Spleen (tissue), 7 donors: ENCODE data around the gene MRPS22.

Experiments
- POLR2A ChIP-seq, 3 donors: fragments of 450-650 bp; IDR thresholded peaks; one replicate each; pipeline ENCODE4 v1.5.1; 2017; ENCODE audit warnings: antibody characterized with exemption in 3 of 3, mild to moderate bottlenecking in 1 of 3
- TF ChIP-seq, protein P1 (sequence below), 11 experiments: fragments of 200-600 bp in 7 of 11; fragments of 450-650 bp in 4 of 11; sonication (generic) in 4 of 11; IDR thresholded peaks in 8 of 11; conservative IDR thresholded peaks in 3 of 11; 1 replicate in 7 of 11; 2 replicates in 4 of 11; pipeline versions ENCODE4 v1.4.0 to v1.8.0; 2016 to 2021; ENCODE audit warnings: antibody characterized with exemption in 11 of 11, inconsistent platforms in 4 of 11, mild to moderate bottlenecking in 1 of 11
- donor health status: DM: no; HTN: no; CAD: no; lungs with moderate emphysema.
- donor health status: DM: no; HTN: no; CAD: no.
- donor health status: DM: no; HTN: no; CAD: no.

DNA sequence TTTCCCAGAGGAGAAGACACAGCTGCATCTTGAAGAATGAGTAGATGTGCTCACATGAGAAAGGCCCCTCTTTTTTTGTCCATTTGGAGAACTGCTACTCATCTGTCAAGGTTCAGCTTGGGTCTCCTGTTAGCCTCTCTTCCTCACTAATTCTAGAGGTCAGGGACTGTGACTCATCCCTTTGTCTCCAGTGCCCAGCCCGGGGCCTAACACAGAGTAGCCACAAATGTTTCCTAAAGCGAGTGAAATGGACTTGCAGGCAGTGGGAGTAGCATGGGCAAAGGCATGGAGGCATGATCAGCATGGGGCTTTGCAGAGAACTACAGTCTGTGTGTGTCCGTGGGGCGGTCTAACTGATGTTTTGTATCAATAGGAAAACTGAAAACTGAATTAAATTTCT lies 33.9 kb upstream of the MRPS22 start:
- TF ChIP-seq, protein P1, sequence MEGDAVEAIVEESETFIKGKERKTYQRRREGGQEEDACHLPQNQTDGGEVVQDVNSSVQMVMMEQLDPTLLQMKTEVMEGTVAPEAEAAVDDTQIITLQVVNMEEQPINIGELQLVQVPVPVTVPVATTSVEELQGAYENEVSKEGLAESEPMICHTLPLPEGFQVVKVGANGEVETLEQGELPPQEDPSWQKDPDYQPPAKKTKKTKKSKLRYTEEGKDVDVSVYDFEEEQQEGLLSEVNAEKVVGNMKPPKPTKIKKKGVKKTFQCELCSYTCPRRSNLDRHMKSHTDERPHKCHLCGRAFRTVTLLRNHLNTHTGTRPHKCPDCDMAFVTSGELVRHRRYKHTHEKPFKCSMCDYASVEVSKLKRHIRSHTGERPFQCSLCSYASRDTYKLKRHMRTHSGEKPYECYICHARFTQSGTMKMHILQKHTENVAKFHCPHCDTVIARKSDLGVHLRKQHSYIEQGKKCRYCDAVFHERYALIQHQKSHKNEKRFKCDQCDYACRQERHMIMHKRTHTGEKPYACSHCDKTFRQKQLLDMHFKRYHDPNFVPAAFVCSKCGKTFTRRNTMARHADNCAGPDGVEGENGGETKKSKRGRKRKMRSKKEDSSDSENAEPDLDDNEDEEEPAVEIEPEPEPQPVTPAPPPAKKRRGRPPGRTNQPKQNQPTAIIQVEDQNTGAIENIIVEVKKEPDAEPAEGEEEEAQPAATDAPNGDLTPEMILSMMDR (IDR thresholded peaks at IDR 0.05 in 8 of 11, conservative IDR thresholded peaks at IDR 0.05 in 3 of 11): no peak
- no peak for TF ChIP-seq POLR2A (IDR thresholded peaks at IDR 0.05)
